Measurements from ENCODE around the gene TXNL4B.
"Not testable (repeated sequence)": the region's sequence is repeated elsewhere in the genome, so short reads cannot be mapped to it uniquely, and the experiment has no call there.

The TXNL4B gene

GRCh38 chr16:72111657-72112451 is 18.4 kb upstream of the TXNL4B start:
- no peak for DNase-seq

GRCh38 chr16:72110662-72111615 is 17.5 kb upstream of the TXNL4B start:
- DNase-seq = no peak

- DNase-seq = no peak
Observed at GRCh38 chr16:72109966-72110530, 16.6 kb upstream of the TXNL4B start.

- no peak for DNase-seq
Observed at GRCh38 chr16:72109300-72109699, 15.9 kb upstream of the TXNL4B start.

GRCh38 chr16:72108353-72109102 is 15.1 kb upstream of the TXNL4B start:
- DNase-seq = no peak

- no peak for DNase-seq
Observed at GRCh38 chr16:72107371-72107770, 14.0 kb upstream of the TXNL4B start.

GRCh38 chr16:72105978-72106377 is 12.6 kb upstream of the TXNL4B start:
- no peak for DNase-seq

GRCh38 chr16:72104905-72105304 is 11.5 kb upstream of the TXNL4B start:
- no peak for DNase-seq

- DNase-seq = no peak
Observed at GRCh38 chr16:72101195-72101594, 7.8 kb upstream of the TXNL4B start.

- peak; percentile 19 for DNase-seq
Observed at GRCh38 chr16:72099377-72099818, 6.0 kb upstream of the TXNL4B start.

- no peak for DNase-seq
Observed at GRCh38 chr16:72098936-72099335, 5.5 kb upstream of the TXNL4B start.

- peak; percentile 59 for DNase-seq
Observed at GRCh38 chr16:72094266-72094610, 818 bp upstream of the TXNL4B start.

GRCh38 chr16:72092832-72093447 is 480 bp downstream of the TXNL4B start:
- no peak for DNase-seq

- DNase-seq = no peak
Observed at GRCh38 chr16:72091217-72091616, 2.2 kb downstream of the TXNL4B start.

- no peak for DNase-seq
Observed at GRCh38 chr16:72085002-72085401, 8.4 kb downstream of the TXNL4B start.

GRCh38 chr16:72084445-72084844 is 9.0 kb downstream of the TXNL4B start:
- no peak for DNase-seq

- DNase-seq = no peak
Observed at GRCh38 chr16:72083778-72084404, 9.5 kb downstream of the TXNL4B start.

GRCh38 chr16:72076991-72077706 is 16.3 kb downstream of the TXNL4B start:
- DNase-seq = not testable (repeated sequence)

GRCh38 chr16:72075067-72075466 is 18.4 kb downstream of the TXNL4B start:
- not testable (repeated sequence) for DNase-seq

GRCh38 chr16:72073560-72074230 is 19.7 kb downstream of the TXNL4B start:
- DNase-seq = no peak
